OCI-LY7 (cell line): Measurements from ENCODE around the gene EBLN2.

Experiments
- EZH2phosphoT487 ChIP-seq: fragments of 200-600 bp; sonication (generic); IDR thresholded peaks from 2 replicates; pipeline ENCODE4 v1.6.1; 2018; ENCODE audit warnings: low read depth, borderline replicate concordance, mild to moderate bottlenecking, mixed run types, antibody characterized with exemption, low read length, moderate library complexity, mixed read lengths
- TF ChIP-seq, protein P1 (sequence below): fragments of 200-600 bp; sonication (generic); conservative IDR thresholded peaks from 2 replicates; pipeline ENCODE4 v1.5.1; 2014; ENCODE audit warnings: mild to moderate bottlenecking, antibody characterized with exemption, low read length, moderate library complexity, mixed read lengths

DNA sequence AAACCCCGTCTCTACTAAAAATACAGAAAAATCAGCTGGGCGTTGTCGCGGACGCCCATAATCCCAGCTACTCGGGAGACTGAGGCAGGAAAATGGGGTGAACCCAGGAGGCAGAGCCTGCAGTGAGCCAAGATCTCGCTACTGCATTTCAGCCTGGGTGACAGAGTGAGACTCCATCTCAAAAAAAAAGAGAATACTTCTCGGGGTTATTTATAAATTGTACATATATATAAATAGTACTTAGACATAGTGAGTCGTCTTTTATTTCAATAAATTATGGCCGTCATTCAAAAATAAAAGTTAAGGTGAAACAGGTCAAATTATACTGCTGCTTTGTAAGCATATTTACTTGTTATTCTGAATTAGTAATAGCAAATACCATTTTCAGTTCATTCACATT is 12.1 kb upstream of the EBLN2 start:
- TF ChIP-seq, protein P1, sequence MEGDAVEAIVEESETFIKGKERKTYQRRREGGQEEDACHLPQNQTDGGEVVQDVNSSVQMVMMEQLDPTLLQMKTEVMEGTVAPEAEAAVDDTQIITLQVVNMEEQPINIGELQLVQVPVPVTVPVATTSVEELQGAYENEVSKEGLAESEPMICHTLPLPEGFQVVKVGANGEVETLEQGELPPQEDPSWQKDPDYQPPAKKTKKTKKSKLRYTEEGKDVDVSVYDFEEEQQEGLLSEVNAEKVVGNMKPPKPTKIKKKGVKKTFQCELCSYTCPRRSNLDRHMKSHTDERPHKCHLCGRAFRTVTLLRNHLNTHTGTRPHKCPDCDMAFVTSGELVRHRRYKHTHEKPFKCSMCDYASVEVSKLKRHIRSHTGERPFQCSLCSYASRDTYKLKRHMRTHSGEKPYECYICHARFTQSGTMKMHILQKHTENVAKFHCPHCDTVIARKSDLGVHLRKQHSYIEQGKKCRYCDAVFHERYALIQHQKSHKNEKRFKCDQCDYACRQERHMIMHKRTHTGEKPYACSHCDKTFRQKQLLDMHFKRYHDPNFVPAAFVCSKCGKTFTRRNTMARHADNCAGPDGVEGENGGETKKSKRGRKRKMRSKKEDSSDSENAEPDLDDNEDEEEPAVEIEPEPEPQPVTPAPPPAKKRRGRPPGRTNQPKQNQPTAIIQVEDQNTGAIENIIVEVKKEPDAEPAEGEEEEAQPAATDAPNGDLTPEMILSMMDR, result no peak
- no peak for TF ChIP-seq EZH2phosphoT487
